ENCODE data around the gene JMJD7. TPM values are rescaled to one million over a fixed set of nuclear protein-coding genes. Genes with fewer than 3 reads are reported as not detected.

JMJD7 gene
- total RNA-seq, 1 experiment from 2014 or later, result 13.5 TPM

DNA sequence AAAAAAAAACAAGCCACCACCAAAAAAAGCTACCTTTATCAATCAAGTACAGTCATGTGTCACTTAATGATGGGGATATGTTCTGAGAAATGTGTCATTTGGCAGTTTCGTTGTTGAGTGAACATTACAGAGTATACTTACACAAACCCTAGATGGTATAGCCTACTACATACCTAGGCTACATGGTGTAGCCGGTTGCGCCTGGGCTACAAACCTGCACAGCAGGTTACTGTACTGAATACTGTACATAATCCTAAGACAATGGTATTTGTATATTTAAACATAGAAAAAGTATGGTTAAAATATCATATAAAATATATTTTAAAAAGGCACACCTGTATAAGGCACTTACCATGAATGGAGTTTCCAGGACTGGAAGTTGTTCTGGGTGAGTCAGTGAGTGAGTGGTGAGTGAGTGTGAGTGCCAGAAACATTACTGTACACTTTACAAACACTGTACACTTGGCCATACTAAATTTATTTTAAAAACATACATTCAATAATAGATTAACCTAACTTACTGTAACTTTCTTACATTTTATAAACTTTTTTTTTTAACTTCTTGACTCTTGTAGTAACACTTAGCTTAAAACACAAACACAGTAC is 25.9 kb upstream of the JMJD7 start:
- no peak for ATAC-seq
- no TSS peak for BruUV-seq (replicated peaks)
- H3K36me3 ChIP-seq (ENCODE audit: control insufficient read depth in 1 of 2, insufficient read depth in 2 of 2, low read length in 2 of 2), result 0 out of 4 replicates have a peak, but pooled peaks cover 0 to 8% of the 10 kb centered on the region in 2 experiments

DNA sequence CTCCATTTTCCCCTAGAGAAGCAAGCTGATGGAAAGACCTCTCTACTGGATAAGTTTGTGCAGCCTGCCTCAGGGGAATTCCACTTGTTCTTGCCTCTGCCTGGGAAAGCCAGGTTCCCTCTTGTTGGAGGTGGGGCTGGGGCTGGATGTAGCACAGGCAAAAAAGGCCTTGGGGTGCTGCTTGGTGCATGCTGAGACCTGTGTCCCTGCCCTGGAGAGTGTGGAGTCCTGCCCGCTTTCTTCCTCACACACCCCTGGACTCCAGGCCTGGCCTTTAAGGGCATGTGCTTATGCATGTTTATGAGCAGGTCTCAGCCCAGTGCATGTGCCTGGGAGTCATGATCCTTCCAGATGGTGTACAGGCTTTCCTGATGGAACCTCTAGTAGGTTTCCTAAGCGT is 23.5 kb upstream of the JMJD7 start:
- no peak overlapping the region for H3K27ac ChIP-seq (ENCODE audit: low read depth, low read length)
- no peak overlapping the region for H3K9ac ChIP-seq (ENCODE audit: low read length)
- intact Hi-C loops (cut with micrococcal nuclease), result no loop called here
- H3K27me3 ChIP-seq (ENCODE audit: insufficient read depth, low read length), result no peaks in the 10 kb centered on the region
- CTCF ChIA-PET, result interaction anchor here (3.8 kb wide), 1 partner anchor 31 kb away, joined by 20 read pairs; the partner anchor contains the start of gene MAPKBP1
- H3K36me3 ChIP-seq (ENCODE audit: control insufficient read depth in 1 of 2, insufficient read depth in 2 of 2, low read length in 2 of 2), result 0 out of 4 replicates have a peak, but pooled peaks cover 0 to 8% of the 10 kb centered on the region in 2 experiments
- RAD21 ChIA-PET (ENCODE audit: low non-redundant PET in 1 of 2, low total read pairs in 2 of 2, uncharacterized antibody in 2 of 2, unreplicated experiment in 2 of 2), result no interaction called here
- no peak overlapping the region for H3K4me2 ChIP-seq (ENCODE audit: low read length)
- H2AFZ ChIP-seq (ENCODE audit: low read depth, low read length, poor library complexity, severe bottlenecking), result no peak overlapping the region
- H4K20me1 ChIP-seq (ENCODE audit: insufficient read depth), result no peaks in the 10 kb centered on the region
- no peak overlapping the region for H3K4me3 ChIP-seq (replicated peaks in 1 of 2; ENCODE audit: low read depth in 1 of 2, low read length in 2 of 2)
- no TSS peak for BruUV-seq (replicated peaks)
- TF ChIP-seq FOSL1 (IDR thresholded peaks at IDR 0.05; ENCODE audit: low read depth) (no peak), SRF (IDR thresholded peaks at IDR 0.05; ENCODE audit: low read depth) (no peak), POLR2AphosphoS5 (IDR thresholded peaks at IDR 0.05; ENCODE audit: low read depth, low read length) (no peak)
- H3K9me3 ChIP-seq (ENCODE audit: control insufficient read depth in 1 of 2, insufficient read depth in 1 of 2, low read depth in 1 of 2, low read length in 2 of 2), result no peaks in the 10 kb centered on the region
- DNase-seq (ENCODE audit: low read depth, low spot score) (no peak), ATAC-seq (no peak)
- POLR2A ChIA-PET, result interaction anchor here (0.7 to 1.1 kb wide), 2 partner anchors 8 to 482 kb away, joined by 3 read pairs; no protein-coding TSS in a partner anchor
- peaks cover 12 to 25% of the 10 kb centered on the region in 2 experiments; a peak in 3 of 4 replicates for H3K4me1 ChIP-seq (ENCODE audit: control insufficient read depth in 1 of 2, insufficient read depth in 2 of 2, low read length in 2 of 2)
- H3K9me2 ChIP-seq (ENCODE audit: insufficient read depth), result no peaks in the 10 kb centered on the region
- no peaks in the 10 kb centered on the region for H3K79me2 ChIP-seq (ENCODE audit: insufficient read depth, low read length)

More for the DNA sequence above, 25.9 kb upstream of the JMJD7 start:
- ChIA-PET POLR2A (interaction anchor here (1.2 kb wide), 1 partner anchor 28 kb away, joined by 3 read pairs; no protein-coding TSS in a partner anchor), RAD21 (ENCODE audit: low non-redundant PET in 1 of 2, low total read pairs in 2 of 2, uncharacterized antibody in 2 of 2, unreplicated experiment in 2 of 2) (no interaction called here), CTCF (interaction anchor here (3.8 kb wide), 1 partner anchor 29 kb away, joined by 20 read pairs; the partner anchor contains the start of gene MAPKBP1)
- H3K9me3 ChIP-seq (ENCODE audit: control insufficient read depth in 1 of 2, insufficient read depth in 1 of 2, low read depth in 1 of 2, low read length in 2 of 2), result no peaks in the 10 kb centered on the region
- no peak overlapping the region for H3K4me2 ChIP-seq (ENCODE audit: low read length)
- no peaks in the 10 kb centered on the region for H3K79me2 ChIP-seq (ENCODE audit: insufficient read depth, low read length)
- no peaks in the 10 kb centered on the region for H3K27me3 ChIP-seq (ENCODE audit: insufficient read depth, low read length)
- TF ChIP-seq FOSL1 (IDR thresholded peaks at IDR 0.05; ENCODE audit: low read depth), result no peak
- TF ChIP-seq, protein P1, sequence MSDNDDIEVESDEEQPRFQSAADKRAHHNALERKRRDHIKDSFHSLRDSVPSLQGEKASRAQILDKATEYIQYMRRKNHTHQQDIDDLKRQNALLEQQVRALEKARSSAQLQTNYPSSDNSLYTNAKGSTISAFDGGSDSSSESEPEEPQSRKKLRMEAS (IDR thresholded peaks at IDR 0.05), result no peak
- intact Hi-C loops (cut with micrococcal nuclease), result no loop called here
- no peak overlapping the region for H2AFZ ChIP-seq (ENCODE audit: low read depth, low read length, poor library complexity, severe bottlenecking)
- DNase-seq (ENCODE audit: low read depth, low spot score), result no peak
- H3K9ac ChIP-seq (ENCODE audit: low read length), result no peak overlapping the region
- peaks cover 14 to 37% of the 10 kb centered on the region in 2 experiments; a peak in 3 of 4 replicates for H3K4me1 ChIP-seq (ENCODE audit: control insufficient read depth in 1 of 2, insufficient read depth in 2 of 2, low read length in 2 of 2)
- no peak overlapping the region for H3K4me3 ChIP-seq (replicated peaks in 1 of 2; ENCODE audit: low read depth in 1 of 2, low read length in 2 of 2)
- H4K20me1 ChIP-seq (ENCODE audit: insufficient read depth), result no peaks in the 10 kb centered on the region
- H3K27ac ChIP-seq (ENCODE audit: low read depth, low read length), result no peak overlapping the region
- no peaks in the 10 kb centered on the region for H3K9me2 ChIP-seq (ENCODE audit: insufficient read depth)

All from HCT116 (cell line).